ENCODE measurements around the gene MAPK12.

Gene MAPK12

DNA sequence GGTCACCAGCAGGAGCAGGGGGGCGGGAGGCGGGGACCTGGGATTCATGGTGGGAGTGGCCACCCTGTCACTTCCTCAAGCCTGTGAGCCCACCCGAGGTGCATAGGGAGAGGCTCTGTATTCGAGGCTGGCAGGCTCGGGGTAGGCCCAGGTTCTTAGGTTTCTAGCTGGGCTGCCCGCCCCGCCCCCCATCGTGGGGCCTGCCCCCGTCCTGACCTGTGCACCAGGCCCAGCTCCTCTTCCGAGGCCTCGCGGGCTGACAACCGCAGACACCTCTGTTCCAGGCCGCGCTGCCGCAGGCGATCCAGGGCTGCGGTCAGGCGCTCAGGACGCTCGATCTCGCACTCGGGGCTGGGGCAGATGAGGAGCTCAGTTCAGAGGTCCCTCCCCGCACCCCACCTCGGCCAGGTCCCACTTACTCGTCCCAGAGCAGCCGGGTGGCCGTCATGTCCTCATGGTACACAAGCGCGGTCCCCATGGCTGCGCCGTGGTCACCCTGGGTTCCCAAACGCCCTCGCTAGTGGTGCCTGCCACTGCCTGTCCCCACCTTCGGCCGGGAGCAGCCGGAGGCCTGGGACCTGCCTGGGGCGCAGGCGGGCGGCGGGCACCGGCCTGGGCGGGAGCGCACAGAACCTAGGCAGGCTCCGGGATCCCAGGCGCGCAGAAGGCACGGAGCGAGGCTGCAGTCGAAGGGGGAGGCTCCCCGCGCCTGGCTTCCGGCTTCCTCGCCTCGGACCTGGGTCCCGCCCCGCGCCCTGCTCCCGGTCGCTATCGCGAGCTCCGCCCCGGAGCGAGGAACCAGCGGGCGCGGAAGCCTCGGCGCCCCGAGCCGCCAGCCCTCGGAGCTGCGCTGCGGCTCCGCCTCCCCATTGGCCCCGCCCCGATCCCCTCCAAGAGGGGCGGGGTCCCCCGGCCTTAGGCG is 10.7 kb downstream of the MAPK12 start, which contains the start of gene HDAC10:
TSS of gene HDAC10 (minus strand) at position 711 of the 922 bp plus-strand sequence. CDS start at position 478, 233 bp downstream.
- DNase-seq: peak; percentile 84

DNA sequence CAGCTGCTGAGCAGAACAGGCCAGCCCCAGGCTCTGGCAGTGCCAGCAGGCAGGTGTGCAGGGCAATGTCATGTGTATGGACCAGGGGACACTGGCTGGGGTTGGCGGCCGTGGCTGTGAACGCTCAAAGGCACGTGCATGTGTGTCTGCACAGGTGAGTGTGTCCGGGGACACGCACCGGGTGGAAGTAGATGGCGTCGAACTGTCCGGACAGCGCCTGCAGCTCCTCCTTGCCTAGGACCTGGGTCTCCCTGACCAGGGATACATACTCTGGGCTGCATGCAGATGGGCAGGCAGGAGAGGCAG is 11.3 kb downstream of the MAPK12 start:
- no peak for DNase-seq

DNA sequence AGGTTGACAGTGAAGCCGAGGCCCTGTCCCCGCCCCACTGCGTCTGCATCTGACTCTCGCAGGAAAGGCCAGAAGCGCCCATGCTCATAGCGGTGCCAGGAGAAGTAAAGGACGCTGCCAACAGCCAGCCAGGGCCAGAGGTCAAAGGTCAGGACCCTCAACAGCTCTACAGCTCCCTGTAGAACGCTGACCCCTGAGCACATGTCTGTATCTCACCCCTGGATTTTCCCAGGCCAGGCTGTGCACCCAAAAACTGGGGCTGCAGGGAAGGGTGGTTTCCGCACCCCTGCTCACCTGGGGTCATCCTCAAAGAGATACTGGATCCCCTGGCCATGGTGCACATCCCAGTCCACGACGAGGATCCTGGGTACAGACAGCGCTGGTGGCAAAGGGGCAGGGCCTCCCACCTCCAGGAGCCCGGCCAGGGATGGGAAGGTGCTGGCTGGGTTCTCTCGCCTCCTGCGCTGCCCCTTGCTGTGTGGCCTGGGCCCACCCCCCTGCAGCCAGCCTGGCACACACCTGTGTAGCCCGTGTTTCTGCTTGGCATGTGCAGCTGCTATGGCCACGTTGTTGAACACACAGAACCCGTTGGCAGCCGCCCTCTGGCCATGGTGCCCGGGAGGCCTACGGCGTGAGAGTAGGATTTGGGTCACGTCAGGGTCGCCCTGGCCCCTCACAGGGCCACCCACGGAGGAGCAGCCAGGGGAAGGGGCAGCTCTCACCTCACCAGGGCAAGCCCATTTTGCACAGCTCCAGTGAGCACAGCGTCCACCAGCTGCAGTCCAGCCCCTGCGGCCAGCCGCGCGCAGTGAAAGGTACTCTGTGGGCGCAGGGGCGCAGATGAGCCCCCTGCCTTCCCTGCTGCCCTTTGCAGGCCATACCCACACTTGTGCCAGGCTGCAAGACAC is 11.9 kb downstream of the MAPK12 start:
- DNase-seq: no peak

GRCh38 chr22:50248196-50249081 is 13.0 kb downstream of the MAPK12 start:
- DNase-seq: no peak

DNA sequence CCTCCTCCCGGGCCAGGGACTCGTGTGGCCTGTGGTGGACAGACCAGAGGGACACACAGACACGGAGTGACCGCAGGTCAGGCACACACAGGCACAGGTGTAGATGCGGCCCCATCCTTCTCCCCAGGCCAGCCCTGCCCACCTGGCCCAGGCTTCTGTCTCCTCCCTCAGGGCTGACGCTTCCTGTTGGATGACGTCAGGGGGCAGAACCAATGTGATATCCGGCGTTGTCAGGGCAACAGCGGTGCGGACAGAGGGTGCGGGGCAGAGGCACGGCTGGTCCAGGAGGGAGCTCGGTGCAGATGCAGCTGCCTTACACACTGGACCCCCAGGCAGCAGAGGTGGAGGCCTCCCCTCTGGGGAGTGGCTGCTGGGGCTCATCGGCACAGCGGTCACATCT is 13.7 kb downstream of the MAPK12 start:
- DNase-seq: no peak

DNA sequence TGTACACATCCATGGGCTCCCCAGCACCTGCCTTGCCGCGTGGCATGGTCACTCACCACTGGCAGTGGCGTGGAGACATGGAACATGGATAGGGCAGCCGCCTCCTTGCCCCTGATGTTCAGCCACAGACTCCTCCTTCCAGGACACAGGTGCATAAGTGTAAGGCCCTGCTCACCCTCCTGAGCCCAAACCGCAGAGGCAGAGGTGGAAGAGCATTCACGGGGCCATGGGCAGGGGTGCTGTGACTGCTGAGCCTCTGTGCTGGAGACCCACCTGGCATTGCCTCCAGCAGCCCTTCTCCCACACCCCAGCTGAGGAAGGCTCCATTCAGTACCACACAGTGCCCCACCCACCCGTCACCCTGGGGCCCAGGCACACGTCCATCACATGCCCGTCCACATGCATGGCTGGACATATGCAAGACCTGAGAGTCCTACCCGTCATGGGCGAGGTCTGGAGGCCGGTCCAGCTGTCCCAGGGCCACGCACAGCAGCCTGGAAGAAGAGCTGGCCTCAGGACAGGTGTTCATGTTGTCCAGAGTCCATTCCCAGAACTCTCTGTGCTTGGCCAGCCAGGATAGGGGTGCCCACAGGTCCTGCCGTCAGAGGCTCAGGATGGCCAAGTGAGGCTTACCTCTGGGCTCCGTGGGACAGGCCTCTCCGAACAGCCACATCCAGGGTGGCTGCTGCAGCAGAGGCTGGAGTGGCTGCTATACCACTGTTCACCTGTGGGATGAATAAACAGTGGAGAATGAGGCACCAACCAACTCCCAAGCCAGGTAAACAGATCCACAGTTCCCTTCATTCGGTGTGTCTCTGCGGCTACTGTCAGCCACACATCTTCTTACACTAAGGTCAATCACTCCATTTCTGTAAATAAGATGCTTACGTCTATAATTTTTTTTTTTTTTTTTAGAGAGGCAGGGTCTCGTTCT is 15.0 kb downstream of the MAPK12 start:
- no peak for DNase-seq

GRCh38 chr22:50245214-50246072 is 16.0 kb downstream of the MAPK12 start:
- no peak for DNase-seq

DNA sequence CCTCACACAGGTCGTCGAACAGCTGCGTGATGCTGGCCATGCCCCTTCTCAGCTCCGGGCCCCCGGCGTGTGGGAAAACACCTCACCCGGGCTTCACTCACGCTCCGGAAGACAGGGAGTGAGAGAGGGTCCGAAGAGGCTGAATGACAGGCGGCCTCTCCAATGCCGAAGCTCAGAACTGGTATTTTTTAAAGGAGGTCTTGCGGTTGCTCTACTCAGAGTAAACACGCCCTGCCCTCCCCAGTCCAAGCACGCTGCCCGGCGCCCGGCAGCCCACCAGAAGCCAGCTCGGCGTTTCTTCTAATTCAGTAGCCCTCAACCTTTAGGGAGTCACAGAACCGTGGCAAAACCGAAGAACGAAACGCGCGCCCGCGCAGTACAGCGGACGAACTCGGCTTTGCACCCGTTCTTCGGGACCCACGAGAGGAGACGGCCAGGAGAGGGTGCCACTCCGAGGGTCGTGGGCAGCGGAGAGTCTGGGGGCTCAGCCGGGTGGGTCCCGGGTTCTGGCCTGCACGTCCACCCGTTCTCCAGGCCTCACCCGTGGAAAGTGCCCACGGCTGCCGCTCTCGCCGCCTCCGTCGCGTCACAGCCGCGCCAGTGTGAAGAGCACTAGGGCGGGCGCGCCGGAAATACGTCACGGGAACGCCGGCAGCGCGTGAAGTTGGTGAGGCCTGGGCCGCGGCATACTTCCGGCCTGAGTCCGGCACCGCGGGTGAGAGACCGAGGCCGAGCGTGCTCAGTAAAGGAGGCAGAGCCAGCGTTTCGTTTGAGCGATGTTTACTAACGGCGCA is 16.9 kb downstream of the MAPK12 start, which contains the start of gene TUBGCP6:
TSS of gene TUBGCP6 (minus strand) at position 604 of the 794 bp plus-strand sequence. CDS start at position 40, 564 bp downstream.
- DNase-seq: peak; percentile 96

DNA sequence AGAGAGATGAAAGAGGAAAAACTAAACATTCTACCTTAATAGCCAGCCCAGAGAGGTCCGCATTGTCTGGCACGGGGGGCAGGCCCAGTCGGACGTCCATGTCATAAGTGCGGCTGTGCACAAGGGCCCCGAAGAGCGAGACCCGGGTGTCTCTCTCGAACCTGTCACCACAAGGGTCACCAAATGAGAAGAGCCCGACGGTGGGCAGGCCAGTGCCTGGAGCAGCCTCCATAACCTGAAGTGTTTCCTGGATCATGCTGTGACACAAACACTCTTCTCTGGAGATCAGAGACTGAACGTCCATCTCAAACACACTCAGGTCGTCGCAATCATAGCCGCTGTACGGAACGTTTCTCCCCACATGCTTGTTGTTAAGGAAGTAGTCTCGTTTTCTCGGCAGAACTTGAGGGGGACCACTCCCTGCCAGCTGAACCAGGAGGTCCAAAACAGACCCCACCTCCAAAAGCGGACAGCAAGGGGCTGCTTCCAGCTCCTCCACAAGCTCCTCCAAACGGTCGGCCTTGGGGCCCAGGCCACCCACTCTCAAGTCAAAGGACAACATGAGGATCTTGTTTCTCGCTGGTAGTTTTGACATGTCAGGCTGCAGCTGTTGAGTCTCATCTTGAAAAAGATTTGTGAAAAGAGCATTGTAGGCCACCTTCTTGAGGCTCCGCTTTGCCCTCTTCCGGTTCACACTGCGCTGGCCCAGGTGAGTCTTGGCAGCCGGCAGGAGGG is 17.6 kb downstream of the MAPK12 start:
- no peak for DNase-seq

DNA sequence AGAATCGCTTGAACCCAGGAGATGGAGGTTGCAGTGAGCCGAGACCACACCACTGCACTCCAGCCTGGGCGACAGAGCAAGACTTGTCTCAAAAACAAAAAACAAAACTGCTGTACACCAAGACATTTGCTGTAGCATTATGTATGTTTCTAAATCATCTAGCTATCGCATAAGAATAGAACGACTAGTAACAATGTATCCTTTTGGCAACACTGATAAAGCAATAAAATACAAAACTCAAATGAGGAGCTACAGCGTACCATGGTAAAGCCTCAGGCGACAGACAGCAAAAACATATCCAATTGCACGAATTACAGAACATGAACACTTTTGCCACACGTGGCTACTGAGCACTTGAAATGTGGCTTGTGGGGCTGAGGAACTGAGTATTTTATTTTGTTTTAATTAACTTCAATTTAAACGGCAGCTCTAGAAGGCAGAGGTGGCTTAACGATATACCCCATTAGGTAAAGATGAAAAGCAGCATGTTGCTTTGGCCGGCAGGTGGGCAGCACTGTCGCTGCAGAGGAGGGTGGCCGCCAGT is 19.0 kb downstream of the MAPK12 start:
- no peak for DNase-seq

- DNase-seq: no peak
Measured at GRCh38 chr22:50238755-50239154, 22.7 kb downstream of the MAPK12 start.

GRCh38 chr22:50236731-50237409 is 24.6 kb downstream of the MAPK12 start:
- DNase-seq: no peak

- no peak for DNase-seq
Measured at GRCh38 chr22:50233223-50233622, 28.3 kb downstream of the MAPK12 start.

GRCh38 chr22:50232481-50233151 is 28.9 kb downstream of the MAPK12 start:
- DNase-seq: no peak

DNA sequence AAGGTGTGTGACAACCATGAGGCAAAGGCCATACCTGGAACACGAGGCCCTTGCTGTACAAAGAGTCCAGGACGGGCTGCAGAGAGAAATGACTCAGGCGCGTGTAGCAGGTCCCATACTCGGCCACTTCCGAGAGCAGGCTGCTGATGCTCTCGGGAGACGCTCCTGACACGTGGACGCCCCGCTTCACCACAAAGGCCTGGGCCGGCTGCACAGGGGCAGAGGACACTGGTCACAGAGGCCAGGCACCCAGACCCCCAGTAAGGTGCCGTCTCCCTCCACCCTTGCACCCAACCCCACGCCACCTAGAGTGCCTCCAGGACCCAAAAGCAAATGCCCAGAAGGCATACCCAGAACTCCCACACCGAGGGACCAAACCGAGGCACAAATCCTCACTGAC is 32.1 kb downstream of the MAPK12 start:
- DNase-seq: no peak

DNA sequence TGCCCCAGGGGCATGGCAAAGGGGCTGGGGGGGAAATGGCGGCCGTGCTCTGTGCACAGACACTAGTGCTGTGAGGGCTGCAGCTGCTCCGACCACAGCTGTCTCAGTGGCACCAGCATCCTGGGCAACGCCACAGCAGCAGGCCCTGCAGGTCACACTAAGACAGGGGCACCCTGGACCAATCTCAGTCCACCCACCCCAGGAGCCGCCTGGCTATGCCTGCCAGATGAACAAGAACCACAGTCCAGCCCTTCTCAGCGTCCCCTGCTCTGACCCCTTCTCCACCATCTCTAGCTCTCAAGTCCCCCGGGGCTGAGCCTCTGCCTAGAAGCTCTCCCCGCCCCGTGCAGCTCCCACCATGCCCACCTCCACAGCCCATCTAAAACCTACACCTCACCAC is 33.1 kb downstream of the MAPK12 start:
- DNase-seq: no peak

DNA sequence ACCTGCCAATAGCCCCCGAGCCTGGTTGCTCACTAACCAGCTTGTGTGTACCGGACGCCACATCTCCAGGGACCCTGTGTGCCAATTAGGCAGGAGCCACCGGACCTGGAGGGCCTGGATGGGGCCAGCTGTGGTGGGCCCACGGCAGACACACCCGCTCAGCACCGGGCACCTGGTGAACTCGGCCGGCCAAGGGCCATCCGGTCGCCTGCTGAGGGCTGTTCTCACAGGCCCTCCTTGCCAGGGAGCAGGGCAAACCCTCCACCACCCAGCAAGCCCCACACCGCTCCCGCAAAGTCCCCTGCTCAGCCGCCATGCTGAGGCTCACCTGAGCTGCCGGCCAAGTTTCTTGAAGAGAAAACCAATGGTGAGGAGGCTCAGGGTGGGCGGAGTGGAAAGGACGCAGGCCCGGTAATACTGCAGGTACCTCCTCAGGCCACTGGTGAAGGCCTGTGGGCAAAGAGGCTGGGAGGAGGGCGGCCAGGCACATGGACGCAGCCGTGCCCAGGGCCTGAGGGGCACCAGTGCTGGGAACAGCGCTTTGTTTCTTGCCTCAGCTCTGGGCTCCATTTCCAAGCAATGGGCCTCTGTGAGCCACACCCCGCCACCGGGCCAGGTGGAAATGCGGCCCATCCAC is 33.8 kb downstream of the MAPK12 start:
- no peak for DNase-seq

Measured in right forelimb (tissue), 1 donor.